Umbilical cord (tissue), 2 donors: ENCODE results near the gene HOXC5. TPM values are rescaled to one million over a fixed set of nuclear protein-coding genes. Genes with fewer than 3 reads are reported as not detected.

Experiments
- DNase-seq: peaks from one replicate; pipeline ENCODE4 v3.0.0-alpha.2; 2015; ENCODE audit warnings: low spot score
- total RNA-seq: library from RNA; depleted of rRNA; stranded (reverse); fragments of >200 nt; gene quantifications from one replicate; pipeline ENCODE4 v1.2.3, GENCODE V29; 2014; ENCODE audit warnings: low replicate concordance; ENCODE audit not compliant: insufficient read depth

HOXC5 gene
- total RNA-seq, 1 donor from 2014 or later = 1.2 TPM

- DNase-seq = peak; percentile 84
Observed at GRCh38 chr12:53995378-53996239, 37.2 kb upstream of the HOXC5 start.

GRCh38 chr12:53996240-53997203 is 36.3 kb upstream of the HOXC5 start:
- peak; percentile 29 for DNase-seq

GRCh38 chr12:53997204-53998109 is 35.4 kb upstream of the HOXC5 start:
- DNase-seq = peak; percentile 57

- DNase-seq = peak; percentile 46
Observed at GRCh38 chr12:53998110-53998899, 34.5 kb upstream of the HOXC5 start.

- no peak for DNase-seq
Observed at GRCh38 chr12:53998900-53999236, 34.0 kb upstream of the HOXC5 start.

- DNase-seq = peak; percentile 85
Observed at GRCh38 chr12:53999559-54000115, 33.2 kb upstream of the HOXC5 start.

- DNase-seq = no peak
Observed at GRCh38 chr12:54000116-54001114, 32.4 kb upstream of the HOXC5 start, which contains the start of gene HOXC9. TSS of gene HOXC9 (plus strand) at chr12:54000161. CDS start at chr12:54000189, 28 bp downstream.

GRCh38 chr12:54001283-54002187 is 31.3 kb upstream of the HOXC5 start:
- DNase-seq = no peak

GRCh38 chr12:54002278-54002914 is 30.5 kb upstream of the HOXC5 start:
- no peak for DNase-seq

- DNase-seq = no peak
Observed at GRCh38 chr12:54002915-54003389, 29.9 kb upstream of the HOXC5 start.

GRCh38 chr12:54003625-54004024 is 29.2 kb upstream of the HOXC5 start:
- no peak for DNase-seq

- no peak for DNase-seq
Observed at GRCh38 chr12:54004063-54004840, 28.6 kb upstream of the HOXC5 start.

GRCh38 chr12:54004841-54005530 is 27.9 kb upstream of the HOXC5 start:
- no peak for DNase-seq

GRCh38 chr12:54005531-54005852 is 27.4 kb upstream of the HOXC5 start:
- DNase-seq = no peak

GRCh38 chr12:54005853-54006558 is 26.8 kb upstream of the HOXC5 start:
- peak; percentile 95 for DNase-seq
